Astrocyte (in vitro differentiated cells and primary cell): ENCODE measurements around the gene EP400. TPM values are rescaled to one million over a fixed set of nuclear protein-coding genes. Genes with fewer than 3 reads are reported as not detected.

Source experiments
- DNase-seq: peaks from one replicate; pipeline ENCODE4 v3.0.0-alpha.2; 2010; ENCODE audit warnings: low read depth
- FAIRE-seq: peaks from 2 replicates; lab custom pipeline; 2011; peaks lifted over from hg19 to GRCh38; lab: Jason Lieb, UNC
- H2AFZ ChIP-seq: 2 replicates; pipeline ENCODE4 v1.6.0; 2012; ENCODE audit warnings: low read depth, low read length, inconsistent platforms
- H3K27ac ChIP-seq: 2 replicates; pipeline ENCODE4 v1.5.1; 2011; ENCODE audit warnings: low read depth, low read length, inconsistent platforms
- H3K27me3 ChIP-seq: 2 replicates; pipeline ENCODE4 v1.6.0; 2011; ENCODE audit warnings: low read length, inconsistent platforms; ENCODE audit not compliant: insufficient read depth
- H3K36me3 ChIP-seq: 2 replicates; pipeline ENCODE4 v1.5.1; 2011; ENCODE audit warnings: low read length, inconsistent platforms; ENCODE audit not compliant: insufficient read depth
- H3K4me1 ChIP-seq: 2 replicates; pipeline ENCODE4 v1.5.1; 2011; ENCODE audit warnings: low read length, inconsistent platforms; ENCODE audit not compliant: insufficient read depth
- H3K4me2 ChIP-seq: 2 replicates; pipeline ENCODE4 v1.6.0; 2012; ENCODE audit warnings: low read length, inconsistent platforms
- H3K4me3 ChIP-seq: 2 replicates; pipeline ENCODE4 v1.5.1; 2011; ENCODE audit warnings: low read depth, mild to moderate bottlenecking, low read length, inconsistent platforms; ENCODE audit not compliant: insufficient read depth
- H3K79me2 ChIP-seq: 2 replicates; pipeline ENCODE4 v1.6.0; 2012; ENCODE audit warnings: mild to moderate bottlenecking, low read length, inconsistent platforms; ENCODE audit not compliant: insufficient read depth
- H3K9ac ChIP-seq: 2 replicates; pipeline ENCODE4 v1.6.0; 2012; ENCODE audit warnings: mild to moderate bottlenecking, low read length, inconsistent platforms
- H3K9me3 ChIP-seq: 2 replicates; pipeline ENCODE4 v1.5.1; 2012; ENCODE audit warnings: low read depth, mild to moderate bottlenecking, low read length, inconsistent platforms; ENCODE audit not compliant: insufficient read depth
- H4K20me1 ChIP-seq: 2 replicates; pipeline ENCODE4 v1.6.0; 2012; ENCODE audit warnings: low read length, inconsistent platforms; ENCODE audit not compliant: insufficient read depth
- H3K27ac Mint-ChIP-seq: one replicate; pipeline ENCODE4 v1.8.0; 2021; ENCODE audit warnings: mild to moderate bottlenecking, mixed read lengths; ENCODE audit not compliant: unreplicated experiment
- H3K27me3 Mint-ChIP-seq: one replicate; pipeline ENCODE4 v1.8.0; 2021; ENCODE audit warnings: low read depth, mixed read lengths; ENCODE audit not compliant: unreplicated experiment
- H3K36me3 Mint-ChIP-seq: one replicate; pipeline ENCODE4 v1.8.0; 2021; ENCODE audit warnings: low read depth, mixed read lengths; ENCODE audit not compliant: unreplicated experiment
- H3K4me1 Mint-ChIP-seq: one replicate; pipeline ENCODE4 v1.8.0; 2021; ENCODE audit warnings: low read depth, mixed read lengths; ENCODE audit not compliant: unreplicated experiment
- H3K4me3 Mint-ChIP-seq: one replicate; pipeline ENCODE4 v1.8.0; 2021; ENCODE audit warnings: mild to moderate bottlenecking, moderate library complexity, mixed read lengths; ENCODE audit not compliant: unreplicated experiment
- H3K9me3 Mint-ChIP-seq: one replicate; pipeline ENCODE4 v1.8.0; 2021; ENCODE audit warnings: mild to moderate bottlenecking, mixed read lengths; ENCODE audit not compliant: unreplicated experiment
- EZH2 ChIP-seq: IDR thresholded peaks from 2 replicates; pipeline ENCODE4 v1.6.1; 2012; ENCODE audit warnings: mild to moderate bottlenecking, low read length, inconsistent platforms; ENCODE audit not compliant: insufficient read depth
- total RNA-seq: library from RNA; stranded (reverse); gene quantifications from 2 replicates; pipeline ENCODE4 v1.2.1, GENCODE V29; 2021
- TF ChIP-seq, protein P1 (sequence below): IDR thresholded peaks from 2 replicates; pipeline ENCODE4 v1.5.1; 2011; ENCODE audit warnings: low read depth, mild to moderate bottlenecking, inconsistent platforms, low read length, moderate library complexity; ENCODE audit not compliant: insufficient read depth

The EP400 gene
- total RNA-seq, 1 donor from 2014 or later: 39.8 TPM

DNA sequence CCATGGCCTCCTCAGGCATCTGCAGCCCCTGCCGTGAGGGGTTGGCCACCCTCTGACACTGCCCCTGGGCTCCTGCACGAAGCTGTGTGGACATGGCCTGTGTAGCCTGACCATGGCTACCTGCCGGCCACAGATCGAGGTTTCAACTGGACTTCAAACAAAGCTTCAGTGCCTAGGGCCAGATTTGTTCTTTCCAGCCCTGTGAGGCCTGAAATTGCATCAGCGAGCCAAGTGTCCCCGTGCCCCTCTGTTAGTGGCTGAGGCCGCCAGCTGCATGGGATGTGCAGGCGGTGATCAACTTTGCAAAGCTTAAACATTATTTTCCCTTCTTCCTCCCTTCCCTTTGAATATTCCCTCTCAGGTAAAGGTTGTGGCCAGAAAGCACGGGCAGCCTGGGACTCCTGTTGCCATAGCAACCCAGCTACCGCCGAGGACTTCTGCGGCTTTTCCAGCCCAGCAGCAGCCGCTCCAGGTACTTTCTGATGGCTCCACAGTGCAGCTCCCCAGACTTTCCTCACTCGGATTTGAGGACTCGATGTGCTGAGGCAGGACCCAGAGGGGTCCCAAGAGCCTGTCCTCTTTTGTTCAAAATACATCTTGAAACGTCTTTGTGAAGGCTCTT, 158.6 kb downstream of the EP400 start:
- DNase-seq (no peak), FAIRE-seq (no peak)
- Histone ChIP-seq H4K20me1 (peaks cover 42% of the 10 kb centered on the region), H3K4me2 (no peak overlapping the region), H2AFZ (no peak overlapping the region), H3K79me2 (no peaks in the 10 kb centered on the region), H3K4me3 (no peak overlapping the region), H3K36me3 (peaks cover 8% of the 10 kb centered on the region), H3K9me3 (no peaks in the 10 kb centered on the region), H3K9ac (no peak overlapping the region), H3K27ac (no peak overlapping the region), H3K4me1 (peaks cover 4% of the 10 kb centered on the region), H3K27me3 (no peaks in the 10 kb centered on the region)
- peak overlapping the region; percentile 60 for H3K27ac Mint-ChIP-seq
- no peaks in the 10 kb centered on the region for H3K27me3 Mint-ChIP-seq
- no peaks in the 10 kb centered on the region for H3K9me3 Mint-ChIP-seq
- peaks cover 6% of the 10 kb centered on the region for H3K4me1 Mint-ChIP-seq
- no peak for TF ChIP-seq EZH2
- TF ChIP-seq, protein P1, sequence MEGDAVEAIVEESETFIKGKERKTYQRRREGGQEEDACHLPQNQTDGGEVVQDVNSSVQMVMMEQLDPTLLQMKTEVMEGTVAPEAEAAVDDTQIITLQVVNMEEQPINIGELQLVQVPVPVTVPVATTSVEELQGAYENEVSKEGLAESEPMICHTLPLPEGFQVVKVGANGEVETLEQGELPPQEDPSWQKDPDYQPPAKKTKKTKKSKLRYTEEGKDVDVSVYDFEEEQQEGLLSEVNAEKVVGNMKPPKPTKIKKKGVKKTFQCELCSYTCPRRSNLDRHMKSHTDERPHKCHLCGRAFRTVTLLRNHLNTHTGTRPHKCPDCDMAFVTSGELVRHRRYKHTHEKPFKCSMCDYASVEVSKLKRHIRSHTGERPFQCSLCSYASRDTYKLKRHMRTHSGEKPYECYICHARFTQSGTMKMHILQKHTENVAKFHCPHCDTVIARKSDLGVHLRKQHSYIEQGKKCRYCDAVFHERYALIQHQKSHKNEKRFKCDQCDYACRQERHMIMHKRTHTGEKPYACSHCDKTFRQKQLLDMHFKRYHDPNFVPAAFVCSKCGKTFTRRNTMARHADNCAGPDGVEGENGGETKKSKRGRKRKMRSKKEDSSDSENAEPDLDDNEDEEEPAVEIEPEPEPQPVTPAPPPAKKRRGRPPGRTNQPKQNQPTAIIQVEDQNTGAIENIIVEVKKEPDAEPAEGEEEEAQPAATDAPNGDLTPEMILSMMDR: no peak
- H3K4me3 Mint-ChIP-seq: no peak overlapping the region
- H3K36me3 Mint-ChIP-seq: peaks cover 27% of the 10 kb centered on the region

- H3K36me3 ChIP-seq: peaks cover 14% of the 10 kb centered on the region
- DNase-seq (no peak), FAIRE-seq (no peak)
- H3K4me1 Mint-ChIP-seq: peaks cover 6% of the 10 kb centered on the region
- H3K27ac ChIP-seq: no peak overlapping the region
- no peaks in the 10 kb centered on the region for H3K79me2 ChIP-seq
- no peaks in the 10 kb centered on the region for H3K9me3 Mint-ChIP-seq
- H2AFZ ChIP-seq: no peak overlapping the region
- no peaks in the 10 kb centered on the region for H3K9me3 ChIP-seq
- no peak overlapping the region for H3K27ac Mint-ChIP-seq
- no peak overlapping the region for H3K4me3 Mint-ChIP-seq
- H3K4me2 ChIP-seq: no peak overlapping the region
- no peaks in the 10 kb centered on the region for H3K27me3 ChIP-seq
- H4K20me1 ChIP-seq: peaks cover 37% of the 10 kb centered on the region
- no peak overlapping the region for H3K9ac ChIP-seq
- TF ChIP-seq EZH2: no peak
- TF ChIP-seq, protein P1: no peak
- H3K4me3 ChIP-seq: no peak overlapping the region
- peaks cover 4% of the 10 kb centered on the region for H3K4me1 ChIP-seq
- peaks cover 28% of the 10 kb centered on the region for H3K36me3 Mint-ChIP-seq
- no peaks in the 10 kb centered on the region for H3K27me3 Mint-ChIP-seq
Observed at GRCh38 chr12:132109741-132110140, 160.0 kb downstream of the EP400 start.

DNA sequence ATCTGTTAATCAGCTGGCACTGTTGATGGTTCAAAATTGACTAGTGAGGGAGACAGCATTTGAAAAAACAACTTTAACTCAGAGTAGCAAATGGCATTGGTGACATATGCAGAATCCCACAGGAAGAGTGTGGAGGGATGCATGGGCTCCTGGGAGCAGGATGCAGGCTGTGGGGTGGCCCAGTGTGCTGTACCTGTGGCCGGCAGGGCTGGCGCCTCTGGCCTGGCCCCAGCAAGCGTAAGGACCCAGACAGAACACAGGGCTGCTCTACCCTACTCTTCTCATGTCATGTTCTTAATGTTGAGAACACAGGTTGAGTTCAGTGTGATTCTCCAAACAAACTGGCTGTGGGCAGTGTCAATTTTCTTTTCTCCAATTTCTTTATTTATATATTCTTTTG, 160.9 kb downstream of the EP400 start:
- no peaks in the 10 kb centered on the region for H3K79me2 ChIP-seq
- H3K27ac Mint-ChIP-seq: no peak overlapping the region
- H3K27ac ChIP-seq: no peak overlapping the region
- peaks cover 4% of the 10 kb centered on the region for H3K4me1 ChIP-seq
- FAIRE-seq: no peak
- peaks cover 6% of the 10 kb centered on the region for H3K4me1 Mint-ChIP-seq
- H3K4me2 ChIP-seq: no peak overlapping the region
- no peaks in the 10 kb centered on the region for H3K9me3 Mint-ChIP-seq
- H3K36me3 Mint-ChIP-seq: peaks cover 23% of the 10 kb centered on the region
- TF ChIP-seq EZH2: no peak
- TF ChIP-seq, protein P1: no peak
- H3K4me3 Mint-ChIP-seq: no peak overlapping the region
- no peak overlapping the region for H3K9ac ChIP-seq
- H3K36me3 ChIP-seq: peaks cover 14% of the 10 kb centered on the region
- H4K20me1 ChIP-seq: peaks cover 38% of the 10 kb centered on the region
- no peaks in the 10 kb centered on the region for H3K27me3 ChIP-seq
- H3K9me3 ChIP-seq: no peaks in the 10 kb centered on the region
- H2AFZ ChIP-seq: no peak overlapping the region
- no peak for DNase-seq
- no peaks in the 10 kb centered on the region for H3K27me3 Mint-ChIP-seq
- H3K4me3 ChIP-seq: no peak overlapping the region
